ENCODE results near the gene EPHB2. TPM values are rescaled to one million over a fixed set of nuclear protein-coding genes. Genes with fewer than 3 reads are reported as not detected.

EPHB2 gene
- total RNA-seq, 1 donor from 2014 or later = 5.0 TPM

DNA sequence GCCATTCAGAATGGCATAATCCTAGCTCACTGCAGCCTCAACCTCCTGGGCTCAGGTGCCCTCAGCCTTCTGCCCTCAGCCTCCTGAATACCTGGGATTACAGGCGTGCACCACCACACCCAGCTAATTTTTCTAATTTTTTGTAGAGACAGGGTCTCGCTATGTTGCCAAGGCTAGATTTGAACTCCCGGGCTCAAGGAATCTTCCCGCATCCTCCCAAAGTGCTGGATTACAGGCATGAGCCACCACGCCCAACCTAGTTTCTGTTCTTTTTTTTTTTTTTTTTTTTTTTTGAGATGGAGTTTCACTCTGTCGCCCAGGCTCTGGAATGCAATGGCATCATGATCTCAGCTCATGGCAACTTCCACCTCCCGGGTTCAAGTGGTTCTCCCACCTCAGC, 153.1 kb downstream of the EPHB2 start:
- H3K27ac ChIP-seq = no peak overlapping the region
- intact Hi-C loops (cut with DNase I) = no loop called here
- H3K4me1 ChIP-seq = no peaks in the 10 kb centered on the region
- DNase-seq = no peak
- H3K36me3 ChIP-seq = no peaks in the 10 kb centered on the region
- ATAC-seq = no peak
- TF ChIP-seq, protein P1, sequence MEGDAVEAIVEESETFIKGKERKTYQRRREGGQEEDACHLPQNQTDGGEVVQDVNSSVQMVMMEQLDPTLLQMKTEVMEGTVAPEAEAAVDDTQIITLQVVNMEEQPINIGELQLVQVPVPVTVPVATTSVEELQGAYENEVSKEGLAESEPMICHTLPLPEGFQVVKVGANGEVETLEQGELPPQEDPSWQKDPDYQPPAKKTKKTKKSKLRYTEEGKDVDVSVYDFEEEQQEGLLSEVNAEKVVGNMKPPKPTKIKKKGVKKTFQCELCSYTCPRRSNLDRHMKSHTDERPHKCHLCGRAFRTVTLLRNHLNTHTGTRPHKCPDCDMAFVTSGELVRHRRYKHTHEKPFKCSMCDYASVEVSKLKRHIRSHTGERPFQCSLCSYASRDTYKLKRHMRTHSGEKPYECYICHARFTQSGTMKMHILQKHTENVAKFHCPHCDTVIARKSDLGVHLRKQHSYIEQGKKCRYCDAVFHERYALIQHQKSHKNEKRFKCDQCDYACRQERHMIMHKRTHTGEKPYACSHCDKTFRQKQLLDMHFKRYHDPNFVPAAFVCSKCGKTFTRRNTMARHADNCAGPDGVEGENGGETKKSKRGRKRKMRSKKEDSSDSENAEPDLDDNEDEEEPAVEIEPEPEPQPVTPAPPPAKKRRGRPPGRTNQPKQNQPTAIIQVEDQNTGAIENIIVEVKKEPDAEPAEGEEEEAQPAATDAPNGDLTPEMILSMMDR (IDR thresholded peaks at IDR 0.05) = no peak
- H3K9me3 ChIP-seq = no peaks in the 10 kb centered on the region
- no peak overlapping the region for H3K4me3 ChIP-seq
- no peaks in the 10 kb centered on the region for H3K27me3 ChIP-seq (ENCODE audit: low read depth)

DNA sequence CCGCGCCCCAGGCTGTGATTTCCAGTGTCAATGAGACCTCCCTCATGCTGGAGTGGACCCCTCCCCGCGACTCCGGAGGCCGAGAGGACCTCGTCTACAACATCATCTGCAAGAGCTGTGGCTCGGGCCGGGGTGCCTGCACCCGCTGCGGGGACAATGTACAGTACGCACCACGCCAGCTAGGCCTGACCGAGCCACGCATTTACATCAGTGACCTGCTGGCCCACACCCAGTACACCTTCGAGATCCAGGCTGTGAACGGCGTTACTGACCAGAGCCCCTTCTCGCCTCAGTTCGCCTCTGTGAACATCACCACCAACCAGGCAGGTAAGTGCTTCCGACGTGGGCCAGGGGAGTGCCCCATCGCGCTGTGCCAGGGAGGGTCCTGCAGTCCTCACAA, 154.2 kb downstream of the EPHB2 start:
- DNase-seq (no peak), ATAC-seq (no peak)
- TF ChIP-seq, protein P1 (IDR thresholded peaks at IDR 0.05) = no peak

DNA sequence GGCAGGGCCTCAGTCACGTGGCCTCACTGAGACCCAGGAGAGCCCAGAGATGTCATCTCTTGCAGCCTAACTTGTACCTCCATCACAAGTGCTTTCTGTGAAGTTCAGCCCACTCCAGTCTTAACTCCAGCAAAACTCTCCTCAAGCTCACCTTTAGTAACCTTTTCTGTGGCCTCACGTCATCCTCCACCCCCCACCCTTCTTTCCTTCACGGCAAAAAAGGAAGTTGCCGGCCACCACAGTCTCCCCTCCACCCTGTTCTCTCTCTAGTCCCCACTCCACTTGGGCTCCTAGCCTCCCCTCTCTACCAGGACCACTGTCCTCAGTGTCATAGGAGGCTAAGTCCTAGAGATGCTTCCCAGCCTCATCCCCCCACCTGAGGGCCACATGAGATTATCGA, 155.1 kb downstream of the EPHB2 start:
- no peaks in the 10 kb centered on the region for H3K4me1 ChIP-seq
- no peak for DNase-seq
- intact Hi-C loops (cut with DNase I) = no loop called here
- H3K27me3 ChIP-seq (ENCODE audit: low read depth) = no peaks in the 10 kb centered on the region
- no peak overlapping the region for H3K4me3 ChIP-seq
- H3K9me3 ChIP-seq = no peaks in the 10 kb centered on the region
- no peak for ATAC-seq
- no peaks in the 10 kb centered on the region for H3K36me3 ChIP-seq
- H3K27ac ChIP-seq = no peak overlapping the region
- TF ChIP-seq, protein P1 (IDR thresholded peaks at IDR 0.05) = no peak

More for the DNA sequence above, 154.2 kb downstream of the EPHB2 start:
- Histone ChIP-seq H3K9me3 (no peaks in the 10 kb centered on the region), H3K27me3 (ENCODE audit: low read depth) (no peaks in the 10 kb centered on the region), H3K4me1 (no peaks in the 10 kb centered on the region), H3K27ac (no peak overlapping the region), H3K36me3 (no peaks in the 10 kb centered on the region), H3K4me3 (no peak overlapping the region)
- intact Hi-C loops (cut with DNase I) = no loop called here

DNA sequence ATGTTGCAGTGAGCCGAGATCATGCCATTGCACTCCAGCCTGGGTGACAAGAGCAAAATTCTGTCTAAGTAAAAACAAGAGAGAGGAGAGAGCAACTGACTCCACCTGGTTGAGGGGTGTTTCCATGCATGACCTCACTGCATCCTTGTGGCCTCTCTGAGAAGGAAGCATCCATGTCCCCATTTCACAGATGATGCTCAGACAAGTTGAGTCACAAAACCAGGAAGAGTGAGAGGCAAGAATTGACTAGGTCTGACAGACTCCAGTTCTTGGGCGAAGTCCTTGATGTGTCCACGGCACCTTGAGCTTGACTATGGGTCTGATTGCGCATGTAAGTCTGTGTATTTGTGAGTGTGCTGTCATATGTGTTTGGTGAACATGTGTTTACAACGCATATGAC, 156.2 kb downstream of the EPHB2 start:
- TF ChIP-seq, protein P1 (IDR thresholded peaks at IDR 0.05) = no peak
- Histone ChIP-seq H3K36me3 (no peaks in the 10 kb centered on the region), H3K27me3 (ENCODE audit: low read depth) (no peaks in the 10 kb centered on the region), H3K4me1 (no peaks in the 10 kb centered on the region), H3K27ac (no peak overlapping the region), H3K9me3 (no peaks in the 10 kb centered on the region), H3K4me3 (no peak overlapping the region)
- no peak for DNase-seq
- intact Hi-C loops (cut with DNase I) = no loop called here
- no peak for ATAC-seq

DNA sequence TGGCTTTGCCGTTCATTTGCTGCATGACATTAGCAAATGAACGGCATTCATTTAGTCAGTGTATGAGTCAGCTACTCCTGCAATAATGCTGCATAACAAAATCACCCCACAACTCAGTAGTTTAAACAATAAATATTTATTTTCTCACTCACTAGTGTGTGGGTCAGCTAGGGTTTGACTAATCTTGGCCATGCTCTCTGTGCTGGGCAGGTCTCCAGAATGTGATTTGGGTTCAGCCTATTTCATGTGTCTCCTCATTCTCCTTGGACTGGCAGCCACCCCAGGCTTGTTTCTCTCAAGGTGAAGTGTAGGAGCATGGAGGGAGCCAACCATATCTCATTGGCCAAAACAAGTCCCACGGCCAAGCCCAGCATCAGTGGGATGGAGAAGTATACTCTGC, 157.7 kb downstream of the EPHB2 start:
- intact Hi-C loops (cut with DNase I) = no loop called here
- DNase-seq = no peak

More for the DNA sequence above, 157.7 kb downstream of the EPHB2 start:
- Histone ChIP-seq H3K27me3 (ENCODE audit: low read depth) (no peaks in the 10 kb centered on the region), H3K4me3 (no peak overlapping the region), H3K36me3 (no peaks in the 10 kb centered on the region), H3K9me3 (no peaks in the 10 kb centered on the region), H3K27ac (no peak overlapping the region), H3K4me1 (no peaks in the 10 kb centered on the region)
- TF ChIP-seq, protein P1 (IDR thresholded peaks at IDR 0.05) = no peak
- ATAC-seq = no peak
